ENCODE measurements around the gene PRDX6. TPM values are rescaled to one million over a fixed set of nuclear protein-coding genes. Genes with fewer than 3 reads are reported as not detected.

The PRDX6 gene
- total RNA-seq, 1 experiment from 2014 or later = 533 TPM

- H3K27ac Mint-ChIP-seq = peak overlapping the region in 1 of 3 experiments; percentile 17; a peak in 2 of 7 replicates
- no peak overlapping the region for H4K8ac ChIP-seq (replicated peaks; ENCODE audit: insufficient read length, low read depth, low read length)
- H3T11ph ChIP-seq (ENCODE audit: low read length) = no peak overlapping the region
- no peak overlapping the region for H3K27ac ChIP-seq (ENCODE audit: insufficient read length, low read depth, low read length)
- peaks cover 23% of the 10 kb centered on the region; the same call in 1 of the 2 replicates for H3K79me2 ChIP-seq (ENCODE audit: insufficient read depth, low read length)
- no peaks in the 10 kb centered on the region for H3K4me1 ChIP-seq (ENCODE audit: insufficient read depth, low read length)
- peaks cover 21 to 23% of the 10 kb centered on the region in 2 experiments for H3K4me1 Mint-ChIP-seq
- no peak overlapping the region for H2BK15ac ChIP-seq (ENCODE audit: low read depth, low read length)
- H3K56ac ChIP-seq (ENCODE audit: insufficient read length, low read depth, low read length) = no peak overlapping the region
- no peak overlapping the region for H2AK5ac ChIP-seq (ENCODE audit: insufficient read length, low read length)
- H3K4me3 Mint-ChIP-seq = no peak overlapping the region
- no peak overlapping the region for H4K5ac ChIP-seq (ENCODE audit: insufficient read length, low read depth, low read length)
- no peaks in the 10 kb centered on the region for H4K20me1 ChIP-seq (ENCODE audit: control insufficient read depth, insufficient read depth, insufficient read length)
- no peak overlapping the region for H2BK20ac ChIP-seq (ENCODE audit: low read depth, low read length, poor library complexity, severe bottlenecking)
- H3K18ac ChIP-seq (ENCODE audit: insufficient read length, low read depth, low read length) = no peak overlapping the region
- H4K91ac ChIP-seq (ENCODE audit: insufficient read length, low read depth, low read length) = no peak overlapping the region
- WGBS (ENCODE audit: extremely low coverage, insufficient read length, low lambda C conversion rate) = no CpG with 5 or more reads among the region's 1 CpG
- no peak for DNase-seq
- H3K9ac ChIP-seq (ENCODE audit: extremely low read depth, insufficient read length, low read length) = no peak overlapping the region
- no peaks in the 10 kb centered on the region for H3K9me3 ChIP-seq (ENCODE audit: control insufficient read depth, low read depth, low read length)
- no peak overlapping the region for H2BK12ac ChIP-seq (ENCODE audit: insufficient read length, low read depth, low read length)
- H2BK120ac ChIP-seq (ENCODE audit: low read depth, low read length, poor library complexity, severe bottlenecking) = no peak overlapping the region
- H3K9me3 Mint-ChIP-seq = no peaks in the 10 kb centered on the region
- no peak overlapping the region for H3K14ac ChIP-seq (ENCODE audit: insufficient read depth, low read length)
- no peak overlapping the region for H2AFZ ChIP-seq (ENCODE audit: low read length)
- peaks cover 13% of the 10 kb centered on the region for H3K23me2 ChIP-seq (ENCODE audit: insufficient read length, low read depth, low read length, poor library complexity, severe bottlenecking)
- H3K27me3 ChIP-seq (ENCODE audit: insufficient read depth, low read length) = no peaks in the 10 kb centered on the region
- no peak for TF ChIP-seq CTCF (conservative IDR thresholded peaks at IDR 0.05)
- H3K36me3 Mint-ChIP-seq (ENCODE audit: insufficient read depth in 1 of 3, low read depth in 3 of 3) = peaks cover 60 to 78% (median 71%) of the 10 kb centered on the region in 3 experiments; a peak in 6 of 7 replicates
- no peak overlapping the region for H2BK5ac ChIP-seq (ENCODE audit: insufficient read length, low read length)
- H3K23ac ChIP-seq (ENCODE audit: insufficient read length, low read depth, low read length) = no peak overlapping the region
- no peaks in the 10 kb centered on the region for H3K27me3 Mint-ChIP-seq (ENCODE audit: low read depth)
- no peak overlapping the region for H3K4me2 ChIP-seq (ENCODE audit: insufficient read depth, insufficient read length, low read length)
- H3K4ac ChIP-seq (ENCODE audit: low read depth, low read length) = no peak overlapping the region
- no peaks in the 10 kb centered on the region for H3K79me1 ChIP-seq (ENCODE audit: insufficient read depth, low read depth, low read length, poor library complexity, severe bottlenecking)
Observed at GRCh38 chr1:173481195-173481772, 4.1 kb downstream of the PRDX6 start.
